Fibroblast of villous mesenchyme (primary cell): Measurements from ENCODE around the gene VPS13D. TPM values are rescaled to one million over a fixed set of nuclear protein-coding genes. Genes with fewer than 3 reads are reported as not detected.
"Not testable (repeated sequence)": the region's sequence is repeated elsewhere in the genome, so short reads cannot be mapped to it uniquely, and the experiment has no call there.

Source experiments
- DNase-seq: peaks from one replicate; pipeline ENCODE4 v3.0.0-alpha.2; 2010; ENCODE audit warnings: low read depth
- H3K4me3 ChIP-seq: 2 replicates; pipeline ENCODE4 v1.5.1; 2011; ENCODE audit warnings: low read depth, mild to moderate bottlenecking, low read length
- CTCF ChIP-seq: IDR thresholded peaks from 2 replicates; pipeline ENCODE4 v1.5.1; 2012; ENCODE audit warnings: low read depth, mild to moderate bottlenecking, low read length; ENCODE audit not compliant: insufficient read depth
- total RNA-seq: library from RNA; depleted of rRNA; stranded (reverse); fragments of >200 nt; gene quantifications from 2 replicates; pipeline ENCODE4 v1.2.3, GENCODE V29; 2012

The VPS13D gene
- total RNA-seq, 1 donor = 55.3 TPM

GRCh38 chr1:12314333-12314903, 84.6 kb downstream of the VPS13D start:
- peak; percentile 44 for TF ChIP-seq CTCF
- H3K4me3 ChIP-seq = no peak overlapping the region
- DNase-seq = peak; percentile 44

GRCh38 chr1:12315146-12315545, 85.3 kb downstream of the VPS13D start:
- TF ChIP-seq CTCF = no peak

GRCh38 chr1:12316331-12316730, 86.5 kb downstream of the VPS13D start:
- TF ChIP-seq CTCF = no peak
- DNase-seq = peak; percentile 45
- no peak overlapping the region for H3K4me3 ChIP-seq

More at GRCh38 chr1:12315146-12315545, 85.3 kb downstream of the VPS13D start:
- H3K4me3 ChIP-seq = no peak overlapping the region
- peak; percentile 70 for DNase-seq

- H3K4me3 ChIP-seq = no peak overlapping the region
- DNase-seq = no peak
- TF ChIP-seq CTCF = no peak
Observed at GRCh38 chr1:12320486-12320885, 90.7 kb downstream of the VPS13D start.

GRCh38 chr1:12324423-12324822, 94.6 kb downstream of the VPS13D start:
- no peak for TF ChIP-seq CTCF
- H3K4me3 ChIP-seq = no peak overlapping the region
- no peak for DNase-seq

GRCh38 chr1:12324973-12325372, 95.1 kb downstream of the VPS13D start:
- DNase-seq, H3K4me3 ChIP-seq: not testable (repeated sequence)

- no peak for DNase-seq
- no peak for TF ChIP-seq CTCF
- no peak overlapping the region for H3K4me3 ChIP-seq
Observed at GRCh38 chr1:12326986-12327385, 97.2 kb downstream of the VPS13D start.

- H3K4me3 ChIP-seq = no peak overlapping the region
- no peak for TF ChIP-seq CTCF
- no peak for DNase-seq
Observed at GRCh38 chr1:12327566-12327965, 97.7 kb downstream of the VPS13D start.
